OCI-LY7 (cell line): ENCODE results near the gene DAB2IP.

Source experiments
- EZH2phosphoT487 ChIP-seq: fragments of 200-600 bp; sonication (generic); IDR thresholded peaks from 2 replicates; pipeline ENCODE4 v1.6.1; 2018; ENCODE audit warnings: low read depth, borderline replicate concordance, mild to moderate bottlenecking, mixed run types, antibody characterized with exemption, low read length, moderate library complexity, mixed read lengths
- TF ChIP-seq, protein P1 (sequence below): fragments of 200-600 bp; sonication (generic); conservative IDR thresholded peaks from 2 replicates; pipeline ENCODE4 v1.5.1; 2014; ENCODE audit warnings: mild to moderate bottlenecking, antibody characterized with exemption, low read length, moderate library complexity, mixed read lengths

DNA sequence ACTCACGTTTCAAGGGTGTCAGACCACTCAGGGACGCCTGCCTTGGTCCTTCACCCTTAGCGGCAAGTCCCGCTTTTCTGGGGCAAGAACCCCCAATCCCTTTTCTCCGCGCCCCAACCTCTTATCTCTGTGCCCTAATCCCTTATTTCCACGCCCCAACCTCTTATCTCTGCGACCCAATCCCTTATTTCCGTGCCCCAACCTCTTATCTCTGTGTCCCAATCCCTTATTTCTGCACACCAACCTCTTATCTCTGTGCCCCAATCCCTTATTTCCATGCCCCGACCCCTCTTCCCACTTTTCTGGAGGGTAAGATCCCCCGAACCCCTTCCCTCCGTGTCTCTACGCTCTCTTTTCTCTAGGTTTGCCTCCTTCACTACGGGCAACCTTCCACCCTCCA, 139.4 kb downstream of the DAB2IP start:
- TF ChIP-seq, protein P1, sequence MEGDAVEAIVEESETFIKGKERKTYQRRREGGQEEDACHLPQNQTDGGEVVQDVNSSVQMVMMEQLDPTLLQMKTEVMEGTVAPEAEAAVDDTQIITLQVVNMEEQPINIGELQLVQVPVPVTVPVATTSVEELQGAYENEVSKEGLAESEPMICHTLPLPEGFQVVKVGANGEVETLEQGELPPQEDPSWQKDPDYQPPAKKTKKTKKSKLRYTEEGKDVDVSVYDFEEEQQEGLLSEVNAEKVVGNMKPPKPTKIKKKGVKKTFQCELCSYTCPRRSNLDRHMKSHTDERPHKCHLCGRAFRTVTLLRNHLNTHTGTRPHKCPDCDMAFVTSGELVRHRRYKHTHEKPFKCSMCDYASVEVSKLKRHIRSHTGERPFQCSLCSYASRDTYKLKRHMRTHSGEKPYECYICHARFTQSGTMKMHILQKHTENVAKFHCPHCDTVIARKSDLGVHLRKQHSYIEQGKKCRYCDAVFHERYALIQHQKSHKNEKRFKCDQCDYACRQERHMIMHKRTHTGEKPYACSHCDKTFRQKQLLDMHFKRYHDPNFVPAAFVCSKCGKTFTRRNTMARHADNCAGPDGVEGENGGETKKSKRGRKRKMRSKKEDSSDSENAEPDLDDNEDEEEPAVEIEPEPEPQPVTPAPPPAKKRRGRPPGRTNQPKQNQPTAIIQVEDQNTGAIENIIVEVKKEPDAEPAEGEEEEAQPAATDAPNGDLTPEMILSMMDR = no peak
- no peak for TF ChIP-seq EZH2phosphoT487
